ENCODE data around the gene SH3BGR.
"Not testable (repeated sequence)": the region's sequence is repeated elsewhere in the genome, so short reads cannot be mapped to it uniquely, and the experiment has no call there.

SH3BGR gene

GRCh38 chr21:39515684-39516472 lies 64.1 kb downstream of the SH3BGR start:
- no peak for DNase-seq (ENCODE audit: low spot score)
- FAIRE-seq, result no peak

- FAIRE-seq, result no peak
- DNase-seq (ENCODE audit: low spot score), result peak; percentile 43
Measured at GRCh38 chr21:39518055-39518846, 66.5 kb downstream of the SH3BGR start.

GRCh38 chr21:39518847-39519210 lies 67.1 kb downstream of the SH3BGR start:
- FAIRE-seq (no peak), DNase-seq (ENCODE audit: low spot score) (no peak)

- no peak for DNase-seq (ENCODE audit: low spot score)
- FAIRE-seq, result no peak
Measured at GRCh38 chr21:39519835-39520234, 68.1 kb downstream of the SH3BGR start.

- DNase-seq (ENCODE audit: low spot score) (no peak), FAIRE-seq (no peak)
Measured at GRCh38 chr21:39523399-39523798, 71.6 kb downstream of the SH3BGR start.

GRCh38 chr21:39523915-39524314 lies 72.1 kb downstream of the SH3BGR start:
- no peak for FAIRE-seq
- DNase-seq (ENCODE audit: low spot score), result no peak

- FAIRE-seq (no peak), DNase-seq (ENCODE audit: low spot score) (no peak)
Measured at GRCh38 chr21:39525129-39525528, 73.4 kb downstream of the SH3BGR start.

- no peak for FAIRE-seq
- DNase-seq (ENCODE audit: low spot score), result no peak
Measured at GRCh38 chr21:39525601-39526000, 73.8 kb downstream of the SH3BGR start.

GRCh38 chr21:39527067-39527595 lies 75.4 kb downstream of the SH3BGR start:
- DNase-seq (ENCODE audit: low spot score), result no peak
- no peak for FAIRE-seq

- FAIRE-seq (no peak), DNase-seq (ENCODE audit: low spot score) (no peak)
Measured at GRCh38 chr21:39527664-39528381, 76.1 kb downstream of the SH3BGR start.

- FAIRE-seq, result no peak
Measured at GRCh38 chr21:39529026-39529425, 77.3 kb downstream of the SH3BGR start.

GRCh38 chr21:39531064-39531463 lies 79.3 kb downstream of the SH3BGR start:
- FAIRE-seq (no peak), DNase-seq (ENCODE audit: low spot score) (no peak)

More at GRCh38 chr21:39529026-39529425, 77.3 kb downstream of the SH3BGR start:
- DNase-seq (ENCODE audit: low spot score), result no peak

GRCh38 chr21:39531840-39532239 lies 80.1 kb downstream of the SH3BGR start:
- FAIRE-seq (no peak), DNase-seq (ENCODE audit: low spot score) (no peak)

- DNase-seq (ENCODE audit: low spot score), result no peak
- FAIRE-seq, result no peak
Measured at GRCh38 chr21:39533545-39534380, 82.0 kb downstream of the SH3BGR start.

GRCh38 chr21:39535646-39536437 lies 84.1 kb downstream of the SH3BGR start:
- no peak for DNase-seq (ENCODE audit: low spot score)
- no peak for FAIRE-seq

GRCh38 chr21:39536835-39537234 lies 85.1 kb downstream of the SH3BGR start:
- no peak for FAIRE-seq

GRCh38 chr21:39537571-39537970 lies 85.8 kb downstream of the SH3BGR start:
- no peak for FAIRE-seq
- no peak for DNase-seq (ENCODE audit: low spot score)

More at GRCh38 chr21:39536835-39537234, 85.1 kb downstream of the SH3BGR start:
- no peak for DNase-seq (ENCODE audit: low spot score)

- FAIRE-seq (no peak), DNase-seq (ENCODE audit: low spot score) (no peak)
Measured at GRCh38 chr21:39538453-39539042, 86.8 kb downstream of the SH3BGR start.

- DNase-seq (ENCODE audit: low spot score); FAIRE-seq: not testable (repeated sequence)
Measured at GRCh38 chr21:39540367-39540766, 88.6 kb downstream of the SH3BGR start.

GRCh38 chr21:39542736-39543135 lies 91.0 kb downstream of the SH3BGR start:
- DNase-seq (ENCODE audit: low spot score), result no peak
- FAIRE-seq, result no peak
